ENCODE measurements around the gene ARMC9.

Gene ARMC9

GRCh38 chr2:231388725-231389346 lies 190.4 kb downstream of the ARMC9 start:
- TF ChIP-seq TAF1 (IDR thresholded peaks at IDR 0.05; ENCODE audit: borderline replicate concordance, insufficient read depth, low read length) (no peak), POLR2AphosphoS5 (IDR thresholded peaks at IDR 0.05; ENCODE audit: low read depth, low read length) (no peak), REST (IDR thresholded peaks at IDR 0.05; ENCODE audit: insufficient read depth in 1 of 2, low read depth in 2 of 2, low read length in 2 of 2) (no peak), SIN3A (IDR thresholded peaks at IDR 0.05; ENCODE audit: borderline replicate concordance, insufficient read depth, low read length) (no peak), FOXP2 (optimal IDR thresholded peaks at IDR 0.05; ENCODE audit: borderline replicate concordance, extremely low read depth, extremely low read length, insufficient read depth) (no peak)

GRCh38 chr2:231390667-231391066 lies 192.2 kb downstream of the ARMC9 start:
- no peak for TF ChIP-seq FOXP2 (optimal IDR thresholded peaks at IDR 0.05; ENCODE audit: borderline replicate concordance, extremely low read depth, extremely low read length, insufficient read depth)
- no peak for TF ChIP-seq SIN3A (IDR thresholded peaks at IDR 0.05; ENCODE audit: borderline replicate concordance, insufficient read depth, low read length)
- no peak for TF ChIP-seq POLR2AphosphoS5 (IDR thresholded peaks at IDR 0.05; ENCODE audit: low read depth, low read length)
- TF ChIP-seq REST (IDR thresholded peaks at IDR 0.05; ENCODE audit: insufficient read depth in 1 of 2, low read depth in 2 of 2, low read length in 2 of 2): no peak
- no peak for TF ChIP-seq TAF1 (IDR thresholded peaks at IDR 0.05; ENCODE audit: borderline replicate concordance, insufficient read depth, low read length)

- TF ChIP-seq FOXP2 (optimal IDR thresholded peaks at IDR 0.05; ENCODE audit: borderline replicate concordance, extremely low read depth, extremely low read length, insufficient read depth): no peak
- TF ChIP-seq SIN3A (IDR thresholded peaks at IDR 0.05; ENCODE audit: borderline replicate concordance, insufficient read depth, low read length): no peak
- TF ChIP-seq REST (IDR thresholded peaks at IDR 0.05; ENCODE audit: insufficient read depth in 1 of 2, low read depth in 2 of 2, low read length in 2 of 2): no peak
- no peak for TF ChIP-seq TAF1 (IDR thresholded peaks at IDR 0.05; ENCODE audit: borderline replicate concordance, insufficient read depth, low read length)
- TF ChIP-seq POLR2AphosphoS5 (IDR thresholded peaks at IDR 0.05; ENCODE audit: low read depth, low read length): no peak
Measured at GRCh38 chr2:231391981-231392380, 193.6 kb downstream of the ARMC9 start.

GRCh38 chr2:231392431-231393148 lies 194.2 kb downstream of the ARMC9 start:
- TF ChIP-seq POLR2AphosphoS5 (IDR thresholded peaks at IDR 0.05; ENCODE audit: low read depth, low read length) (no peak), SIN3A (IDR thresholded peaks at IDR 0.05; ENCODE audit: borderline replicate concordance, insufficient read depth, low read length) (no peak), REST (IDR thresholded peaks at IDR 0.05; ENCODE audit: insufficient read depth in 1 of 2, low read depth in 2 of 2, low read length in 2 of 2) (no peak), TAF1 (IDR thresholded peaks at IDR 0.05; ENCODE audit: borderline replicate concordance, insufficient read depth, low read length) (no peak), FOXP2 (optimal IDR thresholded peaks at IDR 0.05; ENCODE audit: borderline replicate concordance, extremely low read depth, extremely low read length, insufficient read depth) (no peak)

All from PFSK-1 (cell line).